ENCODE data around the gene MAPK14. TPM values are rescaled to one million over a fixed set of nuclear protein-coding genes. Genes with fewer than 3 reads are reported as not detected.

Gene MAPK14
- total and polyA plus RNA-seq, 10 of the 15 experiments (the other 5 are each of a cell fraction or from before 2014, with no cell fraction given) = 12.5 to 59.5 (median 43.0) TPM

DNA sequence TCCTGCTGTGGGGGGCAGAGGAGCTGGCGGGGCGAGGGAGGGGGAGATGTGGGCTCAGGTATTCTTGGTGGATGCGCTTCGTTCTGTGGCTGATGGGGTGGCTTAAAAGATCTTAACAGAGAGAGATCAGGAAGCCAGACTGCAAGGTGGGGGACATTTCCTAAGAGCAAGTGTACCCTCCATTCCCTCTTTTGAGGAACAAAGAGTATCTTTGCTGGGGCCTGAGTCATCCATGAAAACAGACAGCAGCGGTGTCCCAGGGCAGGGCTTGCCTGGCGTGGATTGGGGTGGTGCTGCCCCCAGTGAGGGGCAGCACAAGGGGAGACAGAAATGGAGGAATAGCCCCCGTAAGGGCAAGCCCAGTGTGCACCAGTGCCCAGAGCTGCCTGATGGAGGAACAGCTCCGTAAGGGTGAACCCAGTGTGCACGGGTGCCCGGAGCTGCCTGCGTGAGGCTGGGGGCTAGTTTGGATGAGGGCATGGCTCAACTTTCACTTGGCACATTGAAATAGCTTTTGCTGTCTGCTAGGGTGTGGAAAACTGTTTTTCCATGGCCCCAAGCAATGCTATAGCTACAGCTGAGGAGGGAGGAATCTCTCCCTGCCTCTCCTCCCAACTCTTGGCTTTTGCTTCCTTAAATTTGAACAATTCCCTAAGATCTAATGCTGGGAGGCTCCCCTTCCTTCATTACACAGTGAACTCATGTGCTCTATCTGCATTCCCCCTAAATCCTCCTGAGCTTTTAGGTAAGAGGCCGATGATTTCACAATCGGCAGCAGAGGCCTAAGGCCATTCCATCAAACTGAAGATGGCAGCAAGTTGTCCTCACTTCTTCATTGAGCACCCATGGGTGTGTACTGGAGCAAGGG lies 115.6 kb downstream of the MAPK14 start (continued):
- TF ChIP-seq BRCA1 (IDR thresholded peaks at IDR 0.05; ENCODE audit: low read depth, low read length) = no peak

DNA sequence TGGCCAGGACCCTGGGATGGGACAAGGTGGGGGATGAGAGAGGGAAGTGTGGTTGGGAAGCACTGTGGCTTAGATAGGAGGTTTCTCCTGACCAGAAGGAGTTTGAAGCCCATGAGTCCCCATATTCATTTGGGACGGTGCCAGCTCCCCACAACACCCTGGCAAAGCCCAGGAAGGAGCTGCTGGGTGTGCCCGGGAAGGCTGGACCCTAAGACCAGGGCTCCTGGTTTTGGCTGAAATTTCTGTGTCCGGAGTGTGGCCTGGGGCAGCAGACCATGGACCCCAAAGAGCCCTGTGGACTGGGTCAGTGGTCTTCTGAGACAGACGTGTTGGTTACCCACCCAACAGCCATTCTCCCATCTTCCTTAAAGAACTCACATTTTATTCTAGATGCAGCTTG lies 117.9 kb downstream of the MAPK14 start:
- ChIA-PET POLR2A (no interaction called here), RAD21 (ENCODE audit: unreplicated experiment) (interaction anchor here (0.7 kb wide), 1 partner anchor 216 kb away, joined by 3 read pairs; no protein-coding TSS in a partner anchor), SMC1A (ENCODE audit: uncharacterized antibody, unreplicated experiment) (interaction anchor here (1.5 to 1.6 kb wide), 2 partner anchors 14 to 50 kb away, joined by 3 to 5 read pairs; no protein-coding TSS in a partner anchor), CTCF (interaction anchor here (0.8 to 1.7 kb wide), 2 partner anchors 50 to 196 kb away, joined by 3 read pairs; no protein-coding TSS in a partner anchor)
- Histone ChIP-seq H3K27me3 (replicated peaks in 1 of 2; ENCODE audit: control insufficient read depth in 2 of 2, insufficient read depth in 2 of 2, low read length in 1 of 2) (no peaks in the 10 kb centered on the region), H3K4me2 (ENCODE audit: control insufficient read depth, insufficient read depth) (no peak overlapping the region), H2AFZ (ENCODE audit: control insufficient read depth, low read depth, low read length) (no peak overlapping the region), H3K4me1 (ENCODE audit: control insufficient read depth, insufficient read depth, low read length) (no peaks in the 10 kb centered on the region), H3K4me3 (no peak overlapping the region), H4K20me1 (ENCODE audit: control insufficient read depth, insufficient read depth) (no peaks in the 10 kb centered on the region), H3K36me3 (ENCODE audit: control insufficient read depth in 2 of 2, insufficient read depth in 2 of 2, low read length in 1 of 2) (no peaks in the 10 kb centered on the region), H3K27ac (ENCODE audit: control insufficient read depth, insufficient read depth) (no peak overlapping the region), H3K79me2 (ENCODE audit: control insufficient read depth, insufficient read depth, low read length) (no peaks in the 10 kb centered on the region), H3K9me3 (replicated peaks; ENCODE audit: control insufficient read depth, insufficient read depth, low read length) (no peaks in the 10 kb centered on the region; the same call in 2 of the 3 replicates), H3K9ac (ENCODE audit: control insufficient read depth, insufficient read depth, low read length) (no peak overlapping the region)
- TF ChIP-seq ZNF217 (IDR thresholded peaks at IDR 0.05) (no peak), IRF4 (IDR thresholded peaks at IDR 0.05; ENCODE audit: low read depth, low read length) (no peak), ZNF622 (IDR thresholded peaks at IDR 0.05) (no peak), SIX5 (IDR thresholded peaks at IDR 0.05; ENCODE audit: low read depth, low read length, severe bottlenecking) (no peak), IKZF2 (IDR thresholded peaks at IDR 0.05) (no peak), ZSCAN29 (IDR thresholded peaks at IDR 0.05) (no peak), RELA (IDR thresholded peaks at IDR 0.05; ENCODE audit: borderline replicate concordance, partially characterized antibody) (no peak), CHD1 (IDR thresholded peaks at IDR 0.05; ENCODE audit: low read depth, low read length) (no peak), ZNF274 (IDR thresholded peaks at IDR 0.05; ENCODE audit: insufficient read depth, insufficient read length) (no peak), NR2F1 (conservative IDR thresholded peaks at IDR 0.05) (no peak), PAX8 (IDR thresholded peaks at IDR 0.05) (no peak), BHLHE40 (IDR thresholded peaks at IDR 0.05; ENCODE audit: borderline replicate concordance in 1 of 2, low read depth in 2 of 2, low read length in 1 of 2) (no peak), NR2C2 (IDR thresholded peaks at IDR 0.05; ENCODE audit: borderline replicate concordance, control insufficient read depth, insufficient read length, low read depth) (no peak), HDAC6 (IDR thresholded peaks at IDR 0.05; ENCODE audit: unreplicated experiment) (no peak), EGR1 (IDR thresholded peaks at IDR 0.05; ENCODE audit: borderline replicate concordance in 1 of 2, low read depth in 2 of 2, low read length in 2 of 2) (no peak), CREM (IDR thresholded peaks at IDR 0.05; ENCODE audit: low read depth) (no peak), ESRRA (IDR thresholded peaks at IDR 0.05; ENCODE audit: low read length) (no peak)
- TF ChIP-seq, protein P1, sequence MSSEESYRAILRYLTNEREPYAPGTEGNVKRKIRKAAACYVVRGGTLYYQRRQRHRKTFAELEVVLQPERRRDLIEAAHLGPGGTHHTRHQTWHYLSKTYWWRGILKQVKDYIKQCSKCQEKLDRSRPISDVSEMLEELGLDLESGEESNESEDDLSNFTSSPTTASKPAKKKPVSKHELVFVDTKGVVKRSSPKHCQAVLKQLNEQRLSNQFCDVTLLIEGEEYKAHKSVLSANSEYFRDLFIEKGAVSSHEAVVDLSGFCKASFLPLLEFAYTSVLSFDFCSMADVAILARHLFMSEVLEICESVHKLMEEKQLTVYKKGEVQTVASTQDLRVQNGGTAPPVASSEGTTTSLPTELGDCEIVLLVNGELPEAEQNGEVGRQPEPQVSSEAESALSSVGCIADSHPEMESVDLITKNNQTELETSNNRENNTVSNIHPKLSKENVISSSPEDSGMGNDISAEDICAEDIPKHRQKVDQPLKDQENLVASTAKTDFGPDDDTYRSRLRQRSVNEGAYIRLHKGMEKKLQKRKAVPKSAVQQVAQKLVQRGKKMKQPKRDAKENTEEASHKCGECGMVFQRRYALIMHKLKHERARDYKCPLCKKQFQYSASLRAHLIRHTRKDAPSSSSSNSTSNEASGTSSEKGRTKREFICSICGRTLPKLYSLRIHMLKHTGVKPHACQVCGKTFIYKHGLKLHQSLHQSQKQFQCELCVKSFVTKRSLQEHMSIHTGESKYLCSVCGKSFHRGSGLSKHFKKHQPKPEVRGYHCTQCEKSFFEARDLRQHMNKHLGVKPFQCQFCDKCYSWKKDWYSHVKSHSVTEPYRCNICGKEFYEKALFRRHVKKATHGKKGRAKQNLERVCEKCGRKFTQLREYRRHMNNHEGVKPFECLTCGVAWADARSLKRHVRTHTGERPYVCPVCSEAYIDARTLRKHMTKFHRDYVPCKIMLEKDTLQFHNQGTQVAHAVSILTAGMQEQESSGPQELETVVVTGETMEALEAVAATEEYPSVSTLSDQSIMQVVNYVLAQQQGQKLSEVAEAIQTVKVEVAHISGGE (CRISPR knock-in tag; IDR thresholded peaks at IDR 0.05) = no peak
- BruUV-seq (replicated peaks) = no TSS peak
- intact Hi-C loops (cut with micrococcal nuclease; ENCODE audit: unreplicated experiment) (no loop called here), in situ Hi-C loops (cut with MboI) (no loop called here)
- ATAC-seq = no peak
- 38% methylated on average over 4 of the region's 4 CpGs for whole genome bisulfite sequencing (ENCODE audit: insufficient coverage, insufficient replicate concordance, low lambda C conversion rate, missing lambda C conversion rate)
- no peak for FAIRE-seq
- no peak for DNase-seq (ENCODE audit: low read depth, low spot score)
